ENCODE measurements around the gene BMP4. TPM values are rescaled to one million over a fixed set of nuclear protein-coding genes. Genes with fewer than 3 reads are reported as not detected.

BMP4 gene
- total RNA-seq, 1 donor from 2014 or later, result 33.1 TPM

DNA sequence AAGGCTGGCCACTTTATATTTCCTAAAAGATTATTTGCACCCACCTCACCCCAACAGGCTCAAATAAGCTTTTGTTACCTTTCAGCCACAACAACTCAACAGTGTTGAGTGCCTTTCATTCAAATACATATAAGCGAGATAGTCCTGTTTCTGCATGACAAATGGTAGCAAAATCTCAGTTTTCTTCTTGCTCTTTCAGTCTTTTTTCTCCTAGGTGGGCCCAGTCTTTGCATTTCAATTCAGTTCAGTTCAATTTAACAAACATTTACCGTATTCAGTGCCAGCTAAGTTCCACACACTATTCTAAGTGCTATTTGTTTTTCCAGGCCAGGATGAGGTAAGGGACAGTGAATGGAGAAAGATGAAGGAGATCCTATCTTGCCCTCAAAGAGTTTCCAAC lies 25.9 kb upstream of the BMP4 start:
- Histone ChIP-seq H3K27me3 (no peaks in the 10 kb centered on the region), H3K4me3 (no peak overlapping the region), H3K27ac (no peak overlapping the region), H3K4me1 (no peaks in the 10 kb centered on the region), H3K9me3 (peaks cover 0 to 19% of the 10 kb centered on the region in 2 donors), H3K36me3 (no peaks in the 10 kb centered on the region)
- intact Hi-C loops (cut with DNase I), result no loop called here
- no peak for TF ChIP-seq CTCF (IDR thresholded peaks at IDR 0.05)
- no peak for DNase-seq (ENCODE audit: low spot score in 2 of 2)

DNA sequence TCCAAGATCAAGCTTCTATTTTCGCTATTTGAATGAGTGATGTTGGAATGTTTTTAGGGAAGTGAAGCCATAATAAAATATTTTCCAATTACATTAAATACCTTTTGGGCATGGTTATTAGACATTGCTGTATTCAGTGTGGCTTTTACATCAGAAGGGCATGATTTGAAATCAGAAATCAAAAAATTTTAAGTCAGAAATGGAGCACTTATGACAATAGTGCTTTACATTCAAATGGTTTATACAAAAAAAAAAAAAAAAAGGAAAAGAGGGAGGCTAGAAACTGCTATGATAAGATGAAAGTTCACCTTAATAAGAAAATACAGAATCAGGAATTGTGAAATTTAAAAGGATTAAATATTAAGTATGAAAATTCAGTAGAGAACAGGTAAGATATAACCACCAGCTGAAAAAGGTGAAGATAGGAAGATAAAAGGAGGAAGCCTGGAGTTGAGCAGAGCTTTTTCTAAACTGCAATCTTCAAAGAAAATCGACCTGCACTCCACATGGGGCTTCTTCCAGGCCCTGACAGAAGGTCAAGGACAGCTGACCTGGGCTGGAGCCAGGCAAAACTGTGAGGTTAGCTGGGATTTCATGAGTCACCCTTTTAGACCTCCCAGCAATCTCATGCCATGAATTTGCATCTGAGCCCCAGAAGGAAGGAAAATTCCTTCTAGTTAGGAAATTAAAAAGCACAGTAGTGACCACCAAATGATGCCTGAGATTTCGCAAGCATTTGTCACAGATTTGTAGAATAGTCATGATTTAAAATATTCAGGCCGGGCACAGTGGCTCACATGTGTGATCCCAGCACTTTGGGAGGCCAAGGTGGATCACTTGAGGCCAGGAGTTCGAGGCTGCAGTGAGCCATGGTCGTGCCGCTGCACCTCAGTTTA lies 23.4 kb upstream of the BMP4 start:
- Histone ChIP-seq H3K4me1 (no peaks in the 10 kb centered on the region), H3K36me3 (no peaks in the 10 kb centered on the region), H3K4me3 (no peak overlapping the region), H3K27me3 (no peaks in the 10 kb centered on the region), H3K9me3 (peaks cover 0 to 6% of the 10 kb centered on the region in 2 donors), H3K27ac (no peak overlapping the region)
- DNase-seq (ENCODE audit: low spot score in 2 of 2), result no peak
- TF ChIP-seq CTCF (IDR thresholded peaks at IDR 0.05), result no peak
- intact Hi-C loops (cut with DNase I), result no loop called here

GRCh38 chr14:53979113-53979681 lies 22.6 kb upstream of the BMP4 start:
- H3K4me3 ChIP-seq, result no peak overlapping the region
- TF ChIP-seq CTCF (IDR thresholded peaks at IDR 0.05), result no peak
- H3K27ac ChIP-seq, result no peak overlapping the region
- no peaks in the 10 kb centered on the region for H3K27me3 ChIP-seq
- no peaks in the 10 kb centered on the region for H3K4me1 ChIP-seq
- intact Hi-C loops (cut with DNase I), result no loop called here
- H3K9me3 ChIP-seq, result no peaks in the 10 kb centered on the region
- H3K36me3 ChIP-seq, result no peaks in the 10 kb centered on the region
- no peak for DNase-seq (ENCODE audit: low spot score in 2 of 2)

- H3K27me3 ChIP-seq, result no peaks in the 10 kb centered on the region
- TF ChIP-seq CTCF (IDR thresholded peaks at IDR 0.05), result no peak
Observed at GRCh38 chr14:53978194-53978593, 21.6 kb upstream of the BMP4 start.

DNA sequence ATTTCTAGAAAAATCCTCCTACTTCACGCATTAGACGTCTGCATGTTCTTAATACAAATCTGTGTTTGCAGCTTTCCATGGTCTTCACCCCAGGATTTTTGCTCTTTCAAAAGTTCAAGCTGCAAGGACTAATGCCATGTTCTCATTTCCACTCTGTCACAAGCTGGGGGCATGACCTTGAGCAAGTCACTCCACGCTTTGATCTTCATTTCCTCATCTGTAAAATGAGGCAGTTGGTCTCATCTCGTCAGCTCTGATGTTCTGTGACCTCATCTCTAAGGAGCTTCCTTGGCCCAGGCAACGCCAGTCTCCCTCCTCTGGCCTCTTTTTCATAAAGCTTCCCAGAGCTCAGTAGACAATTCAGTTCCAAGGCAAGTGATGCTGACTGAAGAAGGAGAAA lies 18.8 kb upstream of the BMP4 start:
- H3K36me3 ChIP-seq, result no peaks in the 10 kb centered on the region
- intact Hi-C loops (cut with DNase I), result no loop called here
- no peak for DNase-seq (ENCODE audit: low spot score in 2 of 2)
- no peaks in the 10 kb centered on the region for H3K4me1 ChIP-seq
- H3K27me3 ChIP-seq, result no peaks in the 10 kb centered on the region
- no peak overlapping the region for H3K27ac ChIP-seq
- no peaks in the 10 kb centered on the region for H3K9me3 ChIP-seq
- TF ChIP-seq CTCF (IDR thresholded peaks at IDR 0.05), result no peak
- no peak overlapping the region for H3K4me3 ChIP-seq

More at GRCh38 chr14:53978194-53978593, 21.6 kb upstream of the BMP4 start:
- Histone ChIP-seq H3K36me3 (no peaks in the 10 kb centered on the region), H3K4me1 (no peaks in the 10 kb centered on the region), H3K4me3 (no peak overlapping the region), H3K9me3 (no peaks in the 10 kb centered on the region), H3K27ac (no peak overlapping the region)
- no peak for DNase-seq (ENCODE audit: low spot score in 2 of 2)
- intact Hi-C loops (cut with DNase I), result no loop called here
